Anterior cingulate cortex (tissue), 58 donors: ENCODE results near the gene HHIP.

Source experiments
- DNase-seq, 58 donors: peaks; one replicate each; lab custom pipeline; 2025; lab: John Stamatoyannopoulos, UW

Gene HHIP

GRCh38 chr4:144701683-144702233, 55.8 kb downstream of the HHIP start:
- DNase-seq, result no peak

DNA sequence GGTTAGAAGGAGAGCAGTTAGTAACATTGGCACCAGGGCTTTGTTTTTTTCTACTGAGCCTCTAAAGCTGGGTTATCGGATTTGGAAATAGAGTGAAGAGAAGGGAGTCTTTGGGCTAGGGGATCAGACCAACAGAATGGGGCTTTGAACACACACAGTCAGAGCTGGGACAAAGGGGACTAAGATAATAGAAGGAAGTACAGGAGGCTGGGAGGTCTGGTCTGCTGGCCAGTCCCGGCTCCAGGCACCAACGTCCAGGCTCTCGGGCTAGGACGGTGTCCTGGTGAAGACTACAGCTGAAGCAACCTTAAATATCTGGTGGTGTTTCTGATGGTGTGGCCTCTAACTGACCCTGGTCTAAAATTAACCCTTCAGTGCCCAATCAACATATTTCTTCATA, 57.5 kb downstream of the HHIP start:
- no peak for DNase-seq

DNA sequence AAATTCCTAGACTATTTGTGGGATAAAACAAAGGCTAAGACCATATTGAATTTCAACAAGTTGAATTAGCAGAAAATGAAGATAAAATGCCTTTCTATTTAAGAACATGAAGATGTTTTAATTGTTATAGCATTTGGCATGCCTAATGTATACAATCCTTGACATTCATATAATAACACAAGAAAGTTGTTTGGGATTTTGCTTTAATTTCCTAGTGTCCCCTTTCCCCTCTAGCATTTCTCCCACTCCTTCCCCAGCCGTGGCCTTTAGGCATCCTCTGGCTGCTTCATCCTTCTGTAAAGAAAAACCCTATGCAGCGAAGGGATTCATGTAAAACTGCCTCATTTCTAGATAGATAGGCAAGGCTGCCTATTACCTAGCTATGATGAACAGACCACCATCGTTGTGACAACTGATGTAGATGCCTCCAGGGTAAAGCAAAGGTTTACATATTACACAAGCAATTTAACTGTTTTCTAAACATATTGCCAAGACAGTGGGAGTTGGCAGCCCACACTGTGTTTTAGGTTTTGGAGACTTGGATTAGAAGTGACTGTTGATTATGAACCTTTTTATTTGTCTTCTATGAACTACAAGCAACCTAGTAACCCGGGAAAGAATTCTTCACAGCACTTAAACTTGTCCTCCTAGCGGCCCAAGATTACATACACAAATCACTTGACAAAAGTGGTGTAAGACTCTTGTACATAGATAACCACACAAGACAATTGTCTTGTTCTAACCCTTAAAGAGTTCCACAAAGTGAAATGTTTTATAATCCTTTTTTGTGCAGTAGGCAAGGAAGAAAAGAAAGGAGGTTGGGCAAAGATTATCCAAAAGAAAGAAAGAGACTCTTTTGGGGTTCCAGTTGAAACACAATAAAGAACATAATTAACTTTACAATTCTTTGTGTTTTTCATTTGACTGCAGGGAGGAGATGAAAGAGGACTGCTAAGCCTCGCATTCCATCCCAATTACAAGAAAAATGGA, 59.9 kb downstream of the HHIP start:
- no peak for DNase-seq

DNA sequence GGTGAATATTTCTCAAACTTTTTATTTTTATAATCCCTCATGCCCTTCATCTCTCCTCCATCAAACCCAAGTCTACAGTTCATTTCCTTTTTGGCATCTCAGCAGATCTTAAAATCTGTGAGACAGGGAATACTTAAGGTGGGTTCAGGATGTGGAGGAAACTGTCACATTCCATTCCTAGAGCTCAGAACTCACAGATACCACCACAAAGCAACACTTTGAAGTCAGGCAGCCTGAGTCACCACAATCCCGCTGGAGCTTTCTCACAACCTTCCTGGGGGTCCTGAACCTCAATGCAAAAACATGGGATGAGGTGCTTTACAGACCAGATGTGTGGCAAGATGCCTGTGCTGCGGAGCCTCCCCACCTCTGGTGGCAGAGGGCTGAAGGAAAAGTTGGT, 63.2 kb downstream of the HHIP start:
- peak in 1 of 58 donors; percentile 7 for DNase-seq

DNA sequence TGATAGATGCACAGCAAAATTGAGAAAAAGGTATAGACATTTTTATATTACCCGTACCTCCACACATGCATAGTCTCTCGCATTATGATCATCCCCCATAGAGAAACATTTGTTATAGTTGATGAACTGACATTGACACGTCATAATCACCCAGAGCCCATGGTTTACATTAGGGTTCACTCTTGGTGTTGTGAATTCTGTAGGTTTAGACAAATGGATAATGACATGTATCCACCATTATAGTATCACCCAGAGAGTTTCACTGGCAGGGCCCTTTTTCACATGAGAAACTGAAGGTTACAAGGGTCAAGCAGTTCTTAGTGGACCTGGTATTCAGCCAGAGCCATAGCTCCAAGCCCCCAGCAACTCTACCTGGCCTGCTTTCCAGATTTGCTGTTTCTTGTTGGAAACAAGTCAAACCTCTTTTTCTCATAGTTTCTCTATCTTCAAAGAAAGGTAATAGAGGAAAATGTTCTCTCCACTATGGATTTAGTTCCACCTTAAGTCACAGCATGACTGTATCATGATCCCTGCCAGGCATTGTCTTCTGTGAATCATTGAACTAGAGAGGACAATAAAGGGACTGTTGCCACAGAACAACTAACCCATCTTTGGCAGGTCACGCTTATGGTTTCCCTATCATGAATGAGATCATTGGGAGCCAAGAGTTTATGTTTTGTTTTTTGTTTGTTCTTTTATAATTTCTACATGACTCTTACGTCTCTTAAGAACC, 64.0 kb downstream of the HHIP start:
- DNase-seq, result peak in 23 of 58 donors; percentile 3 to 81 (median 33)

DNA sequence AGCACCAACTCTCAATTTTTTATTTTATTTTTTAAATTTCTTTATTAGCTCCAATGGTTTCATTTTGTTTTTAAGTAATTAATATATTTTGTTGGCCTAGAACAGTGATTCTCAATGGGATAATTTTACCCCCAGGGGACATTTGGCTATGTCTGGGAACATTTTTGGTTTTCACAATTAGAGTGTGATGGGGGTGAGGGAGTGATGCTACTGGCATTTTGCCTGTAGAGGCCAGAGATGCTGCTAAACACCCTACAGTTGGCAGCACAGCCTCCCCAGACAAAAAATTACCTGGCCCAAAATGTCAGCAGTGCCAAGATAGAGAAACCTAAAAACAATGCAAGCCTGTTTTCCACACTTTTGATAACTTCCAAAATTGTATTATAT, 64.6 kb downstream of the HHIP start:
- peak in 1 of 58 donors; percentile 22 for DNase-seq

GRCh38 chr4:144711700-144712456, 65.9 kb downstream of the HHIP start:
- no peak for DNase-seq

GRCh38 chr4:144712775-144713174, 66.8 kb downstream of the HHIP start:
- no peak for DNase-seq

DNA sequence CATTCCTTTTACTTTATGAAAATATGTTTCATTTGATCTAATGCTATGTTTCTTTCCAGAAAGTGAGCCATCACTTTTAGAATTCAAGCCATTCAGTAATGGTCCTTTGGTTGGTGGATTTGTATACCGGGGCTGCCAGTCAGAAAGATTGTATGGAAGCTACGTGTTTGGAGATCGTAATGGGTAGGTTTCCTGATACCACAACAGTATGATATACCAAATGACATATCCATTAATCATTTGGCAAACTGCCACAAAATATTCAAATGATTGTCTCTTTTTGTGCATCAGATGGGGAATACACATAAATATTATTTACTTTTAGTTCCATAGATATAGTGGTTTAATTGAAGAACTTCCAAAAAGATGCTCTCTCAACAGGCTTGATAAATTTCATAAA, 68.2 kb downstream of the HHIP start:
- no peak for DNase-seq

- no peak for DNase-seq
Observed at GRCh38 chr4:144715230-144715629, 69.3 kb downstream of the HHIP start.

- no peak for DNase-seq
Observed at GRCh38 chr4:144716778-144717177, 70.8 kb downstream of the HHIP start.

DNA sequence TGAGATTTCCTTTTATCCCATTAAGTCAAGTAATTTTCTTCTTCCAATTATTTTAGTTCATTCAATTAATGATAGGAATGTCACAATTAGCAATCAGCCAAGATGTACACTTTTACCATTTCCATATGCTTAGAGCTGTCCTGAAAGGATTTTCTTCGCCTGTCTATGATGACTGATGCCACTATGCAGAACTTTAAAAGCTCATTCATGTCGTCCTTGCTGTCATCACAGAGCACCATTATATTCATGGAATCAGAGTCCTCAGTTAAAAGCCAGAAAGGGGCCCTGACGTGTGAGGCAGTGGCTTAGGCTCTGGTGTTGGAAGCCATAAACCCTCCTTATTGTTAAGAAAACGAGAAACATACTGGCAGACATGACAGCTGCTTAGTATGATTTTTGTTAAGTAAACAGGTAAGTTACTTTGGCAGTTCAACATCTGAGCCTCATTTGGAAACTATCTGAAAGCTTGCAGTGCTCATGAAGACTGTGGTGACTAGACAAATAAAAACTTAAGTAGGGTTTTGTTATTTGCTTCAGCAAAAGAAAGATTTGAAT, 73.1 kb downstream of the HHIP start:
- DNase-seq, result no peak

GRCh38 chr4:144720491-144720890, 74.5 kb downstream of the HHIP start:
- no peak for DNase-seq

GRCh38 chr4:144721994-144722393, 76.0 kb downstream of the HHIP start:
- no peak for DNase-seq

DNA sequence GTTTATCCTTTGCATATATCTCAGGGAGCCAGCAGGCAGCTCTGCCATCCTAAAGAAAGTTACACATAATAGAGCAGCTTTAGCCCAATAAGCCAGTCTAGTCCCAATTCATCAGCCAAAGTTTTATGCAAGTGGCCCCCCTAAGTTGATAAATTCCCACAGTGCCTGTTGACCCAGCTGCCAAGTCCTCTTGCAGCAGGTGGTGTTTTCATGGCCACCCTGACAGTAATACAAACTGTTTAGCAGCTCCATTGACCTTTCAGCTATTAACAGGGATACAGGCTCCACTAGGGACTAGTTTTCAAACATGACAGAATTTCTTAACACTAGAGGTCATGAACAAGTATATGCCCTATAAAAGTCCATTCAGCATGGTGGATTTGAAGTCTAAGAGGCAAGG, 77.5 kb downstream of the HHIP start:
- no peak for DNase-seq

DNA sequence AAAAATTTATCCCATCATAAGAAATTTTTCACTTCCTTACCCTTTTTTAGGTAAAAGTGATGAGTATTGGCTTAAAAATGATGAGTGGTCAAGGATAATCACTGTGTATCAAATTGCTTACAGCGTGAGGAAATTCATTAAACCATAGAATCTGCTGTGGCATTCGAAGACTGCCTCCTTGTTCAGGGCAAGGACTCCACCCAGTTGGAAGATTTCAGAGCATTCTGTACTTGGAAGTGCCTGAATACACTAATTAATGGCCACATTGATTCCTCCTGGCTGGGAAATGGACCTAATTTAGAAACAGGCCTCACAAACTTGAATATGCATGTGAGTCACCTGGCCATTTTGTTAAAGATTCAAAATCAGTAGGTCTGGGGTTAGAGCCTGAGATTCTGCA, 83.2 kb downstream of the HHIP start:
- no peak for DNase-seq

GRCh38 chr4:144732584-144733428, 86.8 kb downstream of the HHIP start:
- no peak for DNase-seq

DNA sequence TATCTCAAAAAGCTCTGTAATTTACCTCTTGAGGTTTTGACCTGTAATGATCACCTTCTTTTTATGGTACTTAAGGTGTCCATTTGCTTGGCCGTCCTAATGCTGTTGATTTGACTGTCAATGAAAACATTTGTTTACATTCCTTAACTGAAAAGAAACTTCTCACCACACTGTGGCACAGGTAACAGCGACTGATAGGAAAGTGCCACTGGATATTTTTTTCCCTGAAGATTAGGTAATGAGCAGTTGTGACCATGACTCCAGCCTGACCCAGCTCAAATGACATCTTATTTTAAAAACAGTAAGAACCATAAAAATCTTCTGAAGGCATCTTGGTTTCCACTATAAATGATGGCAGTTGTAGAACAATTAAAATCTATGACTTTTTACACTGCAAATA, 87.6 kb downstream of the HHIP start:
- DNase-seq, result no peak

GRCh38 chr4:144734522-144734921, 88.6 kb downstream of the HHIP start:
- DNase-seq, result no peak
